Testis (tissue), 3 donors: ENCODE results near the gene NOL4L. TPM values are rescaled to one million over a fixed set of nuclear protein-coding genes. Genes with fewer than 3 reads are reported as not detected.
"Not testable (repeated sequence)": the region's sequence is repeated elsewhere in the genome, so short reads cannot be mapped to it uniquely, and the experiment has no call there.

Experiments
- DNase-seq: peaks from one replicate; pipeline ENCODE4 v3.0.0-alpha.2; 2019
- H3K27ac ChIP-seq, 2 donors: fragments of 200-600 bp; sonication (generic); one replicate each; pipeline ENCODE4 v1.5.1; 2019
- H3K27me3 ChIP-seq: fragments of 200-600 bp; sonication (generic); one replicate; pipeline ENCODE4 v1.5.1; 2019
- H3K36me3 ChIP-seq: fragments of 200-600 bp; sonication (generic); one replicate; pipeline ENCODE4 v1.5.1; 2017; ENCODE audit warnings: low read depth; ENCODE audit errors: missing control alignments
- H3K4me1 ChIP-seq: fragments of 200-600 bp; sonication (generic); one replicate; pipeline ENCODE4 v1.5.1; 2019
- H3K4me3 ChIP-seq, 2 donors: fragments of 200-600 bp; sonication (generic); one replicate each; pipeline ENCODE4 v1.5.1; 2017 to 2019
- H3K9me3 ChIP-seq: fragments of 200-600 bp; sonication (generic); one replicate; pipeline ENCODE4 v1.5.1; 2017
- CTCF ChIP-seq, 3 experiments: fragments of 450-650 bp in 2 of 3; fragments of 200-600 bp in 1 of 3; sonication (generic) in 1 of 3; IDR thresholded peaks; one replicate each; pipeline ENCODE4 v1.5.1; 2016 to 2019; ENCODE audit warnings: antibody characterized with exemption in 3 of 3, mild to moderate bottlenecking in 2 of 3, moderate library complexity in 1 of 3
- POLR2A ChIP-seq: fragments of 450-650 bp; IDR thresholded peaks from one replicate; pipeline ENCODE4 v1.6.1; 2017; ENCODE audit warnings: antibody characterized with exemption, mild to moderate bottlenecking, moderate library complexity
- WGBS, 2 donors: methylation state at CpG; one replicate each; pipeline ENCODE4 v1.1.5; 2018; 5-methylcytosine and 5-hydroxymethylcytosine counted together
- intact Hi-C: fragments of 100-400 bp; cut with DNase I; formaldehyde crosslinking; loops from one replicate; pipeline ENCODE4 v1.15.1; 2023; ENCODE audit warnings: low total_unique reads
- polyA plus RNA-seq: library from polyadenylated mRNA; stranded (reverse); fragments of 350-450 nt; fragmentation: Illumina TruSeq; extraction: RNeasy Lipid Tissue Mini Kit (QIAGEN cat#74804); gene quantifications from one replicate; pipeline ENCODE4 v1.2.3, GENCODE V29; 2014; ENCODE audit warnings: low read depth, low replicate concordance; ENCODE audit not compliant: insufficient read depth
- total RNA-seq, 2 donors: library from RNA; depleted of rRNA; stranded (reverse); fragments of >200 nt; gene quantifications; one replicate each; pipeline ENCODE4 v1.2.3, GENCODE V29; 2016

Gene NOL4L
- total and polyA plus RNA-seq, 3 donors from 2014 or later = 100.0 to 129 (median 115) TPM

- 95 to 96% methylated on average over 5 of the region's 5 CpGs for WGBS, 2 donors
Measured at GRCh38 chr20:32594204-32594603, 9.1 kb upstream of the NOL4L start.

GRCh38 chr20:32592616-32593015, 7.5 kb upstream of the NOL4L start:
- H3K4me1 ChIP-seq, H3K27ac ChIP-seq, DNase-seq, H3K4me3 ChIP-seq, H3K27me3 ChIP-seq, H3K36me3 ChIP-seq, H3K9me3 ChIP-seq, intact Hi-C loops: not testable (repeated sequence)
- 95 to 96% methylated on average over 4 of the region's 4 CpGs for WGBS, 2 donors

More at GRCh38 chr20:32594204-32594603, 9.1 kb upstream of the NOL4L start:
- intact Hi-C loops = no loop called here
- Histone ChIP-seq H3K36me3 (no peaks in the 10 kb centered on the region), H3K27ac (no peak overlapping the region), H3K4me1 (no peaks in the 10 kb centered on the region), H3K4me3 (no peak overlapping the region), H3K27me3 (no peaks in the 10 kb centered on the region), H3K9me3 (no peaks in the 10 kb centered on the region)
- DNase-seq = no peak
- TF ChIP-seq POLR2A (no peak), CTCF (IDR thresholded peaks at IDR 0.05) (no peak)

GRCh38 chr20:32592022-32592421, 6.9 kb upstream of the NOL4L start:
- no peaks in the 10 kb centered on the region for H3K4me1 ChIP-seq
- 91 to 96% methylated on average over 3 of the region's 3 CpGs for WGBS, 2 donors
- H3K36me3 ChIP-seq = no peaks in the 10 kb centered on the region
- TF ChIP-seq CTCF (IDR thresholded peaks at IDR 0.05) (no peak), POLR2A (no peak)
- DNase-seq = no peak
- H3K27ac ChIP-seq = no peak overlapping the region
- no peak overlapping the region for H3K4me3 ChIP-seq
- no peaks in the 10 kb centered on the region for H3K27me3 ChIP-seq
- no peaks in the 10 kb centered on the region for H3K9me3 ChIP-seq
- intact Hi-C loops = no loop called here

- intact Hi-C loops = loop anchor here (5.0 kb wide), 1 partner anchor 48 kb away; no protein-coding TSS in a partner anchor
- H3K27me3 ChIP-seq = no peaks in the 10 kb centered on the region
- H3K27ac ChIP-seq = no peak overlapping the region
- H3K4me3 ChIP-seq = no peak overlapping the region
- H3K36me3 ChIP-seq = no peaks in the 10 kb centered on the region
- no peaks in the 10 kb centered on the region for H3K4me1 ChIP-seq
- no peaks in the 10 kb centered on the region for H3K9me3 ChIP-seq
- no peak for TF ChIP-seq CTCF (IDR thresholded peaks at IDR 0.05)
- no peak for TF ChIP-seq POLR2A
- no peak for DNase-seq
- 88% methylated on average over 5 of the region's 5 CpGs for whole genome bisulfite sequencing, 2 donors
Measured at GRCh38 chr20:32589769-32590168, 4.6 kb upstream of the NOL4L start.

GRCh38 chr20:32589256-32589655, 4.1 kb upstream of the NOL4L start:
- no peak for DNase-seq
- 83 to 88% methylated on average over 2 to 5 of the region's 5 CpGs for WGBS, 2 donors
- Histone ChIP-seq H3K27me3 (no peaks in the 10 kb centered on the region), H3K9me3 (no peaks in the 10 kb centered on the region), H3K4me1 (no peaks in the 10 kb centered on the region), H3K4me3 (no peak overlapping the region), H3K27ac (no peak overlapping the region), H3K36me3 (no peaks in the 10 kb centered on the region)
- intact Hi-C loops = loop anchor here (5.0 kb wide), 1 partner anchor 48 kb away; no protein-coding TSS in a partner anchor
- no peak for TF ChIP-seq POLR2A
- no peak for TF ChIP-seq CTCF (IDR thresholded peaks at IDR 0.05)
